ENCODE results near the gene TCF7L2.

TCF7L2 gene

GRCh38 chr10:112966194-112966855 is 16.3 kb downstream of the TCF7L2 start:
- no peak for DNase-seq

- no peak for DNase-seq
Measured at GRCh38 chr10:112967200-112967599, 17.2 kb downstream of the TCF7L2 start.

GRCh38 chr10:112969131-112969530 is 19.1 kb downstream of the TCF7L2 start:
- no peak for DNase-seq

- DNase-seq = no peak
Measured at GRCh38 chr10:112969542-112969941, 19.5 kb downstream of the TCF7L2 start.

GRCh38 chr10:112970021-112970420 is 20.0 kb downstream of the TCF7L2 start:
- no peak for DNase-seq

- DNase-seq = no peak
Measured at GRCh38 chr10:112972606-112973005, 22.6 kb downstream of the TCF7L2 start.

GRCh38 chr10:112973046-112973445 is 23.0 kb downstream of the TCF7L2 start:
- no peak for DNase-seq

GRCh38 chr10:112973805-112974204 is 23.8 kb downstream of the TCF7L2 start:
- DNase-seq = no peak

- no peak for DNase-seq
Measured at GRCh38 chr10:112977426-112977898, 27.4 kb downstream of the TCF7L2 start.

- no peak for DNase-seq
Measured at GRCh38 chr10:112979927-112980326, 29.9 kb downstream of the TCF7L2 start.

GRCh38 chr10:112980937-112981336 is 30.9 kb downstream of the TCF7L2 start:
- DNase-seq = no peak

GRCh38 chr10:112981553-112981952 is 31.5 kb downstream of the TCF7L2 start:
- no peak for DNase-seq

GRCh38 chr10:112983444-112984056 is 33.5 kb downstream of the TCF7L2 start:
- no peak for DNase-seq

- DNase-seq = no peak
Measured at GRCh38 chr10:112984756-112985155, 34.7 kb downstream of the TCF7L2 start.

- no peak for DNase-seq
Measured at GRCh38 chr10:112985690-112986543, 35.9 kb downstream of the TCF7L2 start.

GRCh38 chr10:112986544-112987190 is 36.6 kb downstream of the TCF7L2 start:
- DNase-seq = no peak

- no peak for DNase-seq
Measured at GRCh38 chr10:112988839-112989406, 38.9 kb downstream of the TCF7L2 start.

- no peak for DNase-seq
Measured at GRCh38 chr10:112989826-112990225, 39.8 kb downstream of the TCF7L2 start.

- DNase-seq = no peak
Measured at GRCh38 chr10:112990271-112990670, 40.2 kb downstream of the TCF7L2 start.

GRCh38 chr10:112991888-112992491 is 41.9 kb downstream of the TCF7L2 start:
- no peak for DNase-seq

GRCh38 chr10:112996462-112996861 is 46.4 kb downstream of the TCF7L2 start:
- DNase-seq = no peak

GRCh38 chr10:112999102-112999501 is 49.1 kb downstream of the TCF7L2 start:
- DNase-seq = no peak
